ENCODE results near the gene TWF2. TPM values are rescaled to one million over a fixed set of nuclear protein-coding genes. Genes with fewer than 3 reads are reported as not detected.

Gene TWF2
- total and polyA plus RNA-seq, 9 of the 15 experiments (the other 6 are each of a cell fraction or from before 2014, with no cell fraction given): 0.11 to 61.9 (median 29.7) TPM

DNA sequence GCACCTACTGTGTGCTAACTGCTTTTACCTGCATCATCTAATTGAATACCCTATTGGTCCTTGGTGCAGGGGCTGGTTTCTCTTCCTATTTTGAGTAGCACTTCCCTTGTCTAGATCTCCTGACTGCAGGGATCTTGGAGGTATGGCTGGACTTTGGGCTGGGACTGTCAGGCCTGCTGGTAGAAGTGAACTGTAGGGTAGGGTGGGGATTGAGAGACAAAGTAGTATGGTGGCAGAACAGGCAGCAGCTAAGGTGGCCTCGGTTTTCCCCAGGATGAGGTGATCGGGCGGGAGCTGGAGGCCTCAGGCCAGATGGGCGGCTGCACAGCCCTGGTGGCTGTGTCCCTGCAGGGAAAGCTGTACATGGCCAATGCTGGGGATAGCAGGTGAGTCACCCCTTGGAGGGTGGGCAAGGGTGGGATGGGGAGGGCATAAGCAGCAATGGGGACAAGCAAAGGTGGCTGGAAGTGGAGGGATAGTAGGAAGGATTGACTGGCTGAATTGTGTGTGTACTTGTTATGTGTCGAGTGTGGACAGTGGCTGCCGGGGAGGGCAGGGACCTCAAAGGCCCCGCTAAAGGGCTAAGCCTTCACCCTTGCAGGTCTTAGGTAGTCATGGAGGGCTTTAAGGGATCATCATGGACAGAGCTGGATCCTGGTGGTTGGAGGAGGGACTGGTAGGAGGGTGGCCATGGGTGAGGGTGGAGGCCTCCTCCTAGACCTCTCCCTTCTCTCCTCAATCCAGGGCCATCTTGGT is 8.6 kb upstream of the TWF2 start:
- H3K4me2 ChIP-seq (ENCODE audit: insufficient read depth, low read length): no peak overlapping the region
- no peaks in the 10 kb centered on the region for H3K9me1 ChIP-seq (ENCODE audit: control insufficient read depth, insufficient read depth, low read length)
- no TSS peak for BruUV-seq (replicated peaks)
- H4K20me1 ChIP-seq (replicated peaks; ENCODE audit: control insufficient read depth, insufficient read depth, low read length): 0 out of 2 replicates have a peak, but pooled peaks cover 6% of the 10 kb centered on the region
- H3K79me2 ChIP-seq (ENCODE audit: control insufficient read depth, insufficient read depth, low read length): no peaks in the 10 kb centered on the region
- no peak for ATAC-seq
- intact Hi-C loops (cut with micrococcal nuclease): no loop called here
- H3K9me3 ChIP-seq (replicated peaks; ENCODE audit: control insufficient read depth, insufficient read depth, low read depth, low read length): no peaks in the 10 kb centered on the region
- peaks cover 11 to 21% of the 10 kb centered on the region in 2 experiments; a peak in 4 of 5 replicates for H3K4me1 ChIP-seq (replicated peaks in 1 of 2; ENCODE audit: control insufficient read depth in 2 of 2, insufficient read depth in 2 of 2, low read length in 2 of 2)
- in situ Hi-C loops (cut with MboI): no loop called here
- 70% methylated on average over 6 of the region's 7 CpGs for WGBS (ENCODE audit: insufficient coverage, low coverage, missing lambda C conversion rate)
- DNase-seq (ENCODE audit: extremely low read depth in 1 of 4, low spot score in 3 of 4): no peak
- no peak overlapping the region for H3K4me3 ChIP-seq
- ChIA-PET POLR2A (interaction anchor here (0.6 to 1.9 kb wide), 4 partner anchors 10 to 92 kb away, joined by 4 to 5 read pairs (median 4); no protein-coding TSS in a partner anchor), CTCF (ENCODE audit: low intra/inter-chr PET ratio) (no interaction called here)
- no peak overlapping the region for H2AFZ ChIP-seq (ENCODE audit: low read depth, low read length)
- H3K27ac ChIP-seq (ENCODE audit: extremely low read depth, low read depth, low read length): no peak overlapping the region
- TF ChIP-seq ZNF644 (tag; IDR thresholded peaks at IDR 0.05; ENCODE audit: low read depth): no peak
- TF ChIP-seq, protein P1, sequence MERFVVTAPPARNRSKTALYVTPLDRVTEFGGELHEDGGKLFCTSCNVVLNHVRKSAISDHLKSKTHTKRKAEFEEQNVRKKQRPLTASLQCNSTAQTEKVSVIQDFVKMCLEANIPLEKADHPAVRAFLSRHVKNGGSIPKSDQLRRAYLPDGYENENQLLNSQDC (CRISPR knock-in tag; IDR thresholded peaks at IDR 0.05): no peak
- no peak for TF ChIP-seq MTA3 (IDR thresholded peaks at IDR 0.05; ENCODE audit: borderline replicate concordance)
- no peak for TF ChIP-seq ZNF668 (CRISPR knock-in tag; IDR thresholded peaks at IDR 0.05)
- TF ChIP-seq BCL6 (CRISPR knock-in tag; IDR thresholded peaks at IDR 0.05): no peak
- TF ChIP-seq ZKSCAN1 (IDR thresholded peaks at IDR 0.05; ENCODE audit: low read depth, low read length): 0 out of 2 replicates have a peak, but pooled peaks have one; percentile 26
- TF ChIP-seq, protein P2, sequence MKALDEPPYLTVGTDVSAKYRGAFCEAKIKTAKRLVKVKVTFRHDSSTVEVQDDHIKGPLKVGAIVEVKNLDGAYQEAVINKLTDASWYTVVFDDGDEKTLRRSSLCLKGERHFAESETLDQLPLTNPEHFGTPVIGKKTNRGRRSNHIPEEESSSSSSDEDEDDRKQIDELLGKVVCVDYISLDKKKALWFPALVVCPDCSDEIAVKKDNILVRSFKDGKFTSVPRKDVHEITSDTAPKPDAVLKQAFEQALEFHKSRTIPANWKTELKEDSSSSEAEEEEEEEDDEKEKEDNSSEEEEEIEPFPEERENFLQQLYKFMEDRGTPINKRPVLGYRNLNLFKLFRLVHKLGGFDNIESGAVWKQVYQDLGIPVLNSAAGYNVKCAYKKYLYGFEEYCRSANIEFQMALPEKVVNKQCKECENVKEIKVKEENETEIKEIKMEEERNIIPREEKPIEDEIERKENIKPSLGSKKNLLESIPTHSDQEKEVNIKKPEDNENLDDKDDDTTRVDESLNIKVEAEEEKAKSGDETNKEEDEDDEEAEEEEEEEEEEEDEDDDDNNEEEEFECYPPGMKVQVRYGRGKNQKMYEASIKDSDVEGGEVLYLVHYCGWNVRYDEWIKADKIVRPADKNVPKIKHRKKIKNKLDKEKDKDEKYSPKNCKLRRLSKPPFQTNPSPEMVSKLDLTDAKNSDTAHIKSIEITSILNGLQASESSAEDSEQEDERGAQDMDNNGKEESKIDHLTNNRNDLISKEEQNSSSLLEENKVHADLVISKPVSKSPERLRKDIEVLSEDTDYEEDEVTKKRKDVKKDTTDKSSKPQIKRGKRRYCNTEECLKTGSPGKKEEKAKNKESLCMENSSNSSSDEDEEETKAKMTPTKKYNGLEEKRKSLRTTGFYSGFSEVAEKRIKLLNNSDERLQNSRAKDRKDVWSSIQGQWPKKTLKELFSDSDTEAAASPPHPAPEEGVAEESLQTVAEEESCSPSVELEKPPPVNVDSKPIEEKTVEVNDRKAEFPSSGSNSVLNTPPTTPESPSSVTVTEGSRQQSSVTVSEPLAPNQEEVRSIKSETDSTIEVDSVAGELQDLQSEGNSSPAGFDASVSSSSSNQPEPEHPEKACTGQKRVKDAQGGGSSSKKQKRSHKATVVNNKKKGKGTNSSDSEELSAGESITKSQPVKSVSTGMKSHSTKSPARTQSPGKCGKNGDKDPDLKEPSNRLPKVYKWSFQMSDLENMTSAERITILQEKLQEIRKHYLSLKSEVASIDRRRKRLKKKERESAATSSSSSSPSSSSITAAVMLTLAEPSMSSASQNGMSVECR (CRISPR knock-in tag; IDR thresholded peaks at IDR 0.05): no peak
- no peak for TF ChIP-seq GTF2A2 (tag; IDR thresholded peaks at IDR 0.05)
- H3K27me3 ChIP-seq (ENCODE audit: control insufficient read depth in 2 of 2, insufficient read depth in 2 of 2, low read length in 2 of 2): no peaks in the 10 kb centered on the region
- peaks cover 24% of the 10 kb centered on the region; the same call in 1 of the 3 replicates for H3K36me3 ChIP-seq (ENCODE audit: control insufficient read depth, insufficient read depth, low read length)
- H3K9ac ChIP-seq (ENCODE audit: insufficient read depth in 1 of 2, low read depth in 2 of 2, low read length in 2 of 2): no peak overlapping the region
- FAIRE-seq: no peak

Data from K562 (cell line).